Measurements from ENCODE around the gene FOXJ1. TPM values are rescaled to one million over a fixed set of nuclear protein-coding genes. Genes with fewer than 3 reads are reported as not detected.

Gene FOXJ1
- polyA plus RNA-seq, 10 donors: 0.05 to 0.41 (median 0.12) TPM; not detected in 3

- no peak for DNase-seq
These were observed 20.7 kb upstream of the FOXJ1 start for GRCh38 chr17:76161619-76162266.

GRCh38 chr17:76160896-76161528, 20.0 kb upstream of the FOXJ1 start:
- no peak for DNase-seq

- no peak for DNase-seq
These were observed 18.1 kb upstream of the FOXJ1 start for GRCh38 chr17:76159157-76159556.

GRCh38 chr17:76157759-76158158, 16.7 kb upstream of the FOXJ1 start:
- DNase-seq: no peak

- DNase-seq: no peak
These were observed 15.6 kb upstream of the FOXJ1 start for GRCh38 chr17:76156662-76156991.

GRCh38 chr17:76155988-76156661, 15.1 kb upstream of the FOXJ1 start:
- no peak for DNase-seq

- DNase-seq: no peak
These were observed 14.1 kb upstream of the FOXJ1 start for GRCh38 chr17:76154936-76155845.

GRCh38 chr17:76154292-76154691, 13.2 kb upstream of the FOXJ1 start:
- DNase-seq: no peak

GRCh38 chr17:76153640-76154039, 12.6 kb upstream of the FOXJ1 start:
- peak in 2 of 3 donors; percentile 45 to 67 for DNase-seq

GRCh38 chr17:76153202-76153601, 12.2 kb upstream of the FOXJ1 start:
- DNase-seq: no peak

- no peak for DNase-seq
These were observed 11.5 kb upstream of the FOXJ1 start for GRCh38 chr17:76152591-76152990.

GRCh38 chr17:76151896-76152454, 10.9 kb upstream of the FOXJ1 start:
- DNase-seq: no peak

- no peak for DNase-seq
These were observed 9.9 kb upstream of the FOXJ1 start for GRCh38 chr17:76150712-76151622.

GRCh38 chr17:76149214-76149613, 8.2 kb upstream of the FOXJ1 start:
- no peak for DNase-seq

- no peak for DNase-seq
These were observed 6.9 kb upstream of the FOXJ1 start for GRCh38 chr17:76148015-76148326.

GRCh38 chr17:76147211-76148014, 6.4 kb upstream of the FOXJ1 start:
- DNase-seq: peak in 1 of 3 donors; percentile 57

- no peak for DNase-seq
These were observed 5.2 kb upstream of the FOXJ1 start for GRCh38 chr17:76146053-76146851.

- DNase-seq: no peak
These were observed 4.4 kb upstream of the FOXJ1 start for GRCh38 chr17:76145231-76146052.

Measured in muscle of back (tissue), 11 donors.